Measurements from ENCODE around the gene C1orf105. TPM values are rescaled to one million over a fixed set of nuclear protein-coding genes. Genes with fewer than 3 reads are reported as not detected.
"Not testable (repeated sequence)": the region's sequence is repeated elsewhere in the genome, so short reads cannot be mapped to it uniquely, and the experiment has no call there.

The C1orf105 gene
- total RNA-seq, 4 donors from 2014 or later: 0.61 to 0.67 TPM; not detected in 2

DNA sequence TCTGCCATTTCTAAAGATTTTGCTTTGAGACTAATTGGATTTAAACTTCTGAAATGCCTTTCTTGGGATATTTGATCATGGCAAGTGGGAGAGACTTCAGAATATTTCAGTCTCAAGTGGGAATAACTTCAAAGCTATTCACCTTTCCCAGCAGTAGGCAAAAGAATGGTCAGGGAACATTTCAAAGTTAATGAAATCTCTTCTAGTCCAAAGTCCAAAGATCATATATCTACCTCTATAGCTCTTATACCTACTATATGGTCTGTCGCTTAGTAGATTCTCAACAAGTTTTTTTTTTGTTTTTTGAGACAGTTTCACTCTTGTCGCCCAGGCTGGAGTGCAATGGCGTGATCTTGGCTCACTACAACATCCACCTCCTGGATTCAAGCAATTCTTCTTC, 67.9 kb downstream of the C1orf105 start:
- intact Hi-C loops (cut with DNase I; ENCODE audit: low total_unique reads) (no loop called here), in situ Hi-C loops (cut with MboI; ENCODE audit: low sequenced_read_pairs in 4 of 4) (no loop called here)
- no peaks in the 10 kb centered on the region for H3K9me3 ChIP-seq
- H3K4me3 ChIP-seq: no peak overlapping the region
- TF ChIP-seq CTCF (IDR thresholded peaks at IDR 0.05 in 4 of 5, conservative IDR thresholded peaks at IDR 0.05 in 1 of 5): no peak
- no peak for TF ChIP-seq POLR2A (IDR thresholded peaks at IDR 0.05)
- H3K27ac ChIP-seq: no peak overlapping the region
- ATAC-seq: no peak
- no peaks in the 10 kb centered on the region for H3K36me3 ChIP-seq
- no peaks in the 10 kb centered on the region for H3K4me1 ChIP-seq
- DNase-seq: no peak
- peaks cover 0 to 5% (median 0%) of the 10 kb centered on the region in 3 donors for H3K27me3 ChIP-seq

DNA sequence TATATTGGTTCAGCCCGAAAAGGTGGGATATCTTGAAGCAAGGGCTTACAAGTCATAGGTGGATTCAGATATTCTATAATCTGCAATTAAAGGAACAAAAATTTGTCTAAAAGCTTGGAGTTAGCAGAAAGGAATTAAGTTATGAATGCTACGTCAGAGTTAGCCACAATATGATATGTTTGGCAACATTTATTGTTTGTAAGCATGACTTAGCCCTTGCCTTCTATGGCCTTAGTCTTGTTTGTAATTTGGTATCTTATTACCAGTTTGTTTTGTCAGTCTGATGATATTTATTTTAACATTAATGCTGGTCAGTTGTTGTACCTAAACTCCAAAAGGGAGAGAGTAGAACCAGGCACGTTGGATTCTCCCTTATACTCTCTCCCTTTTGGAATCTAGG, 69.4 kb downstream of the C1orf105 start:
- no peaks in the 10 kb centered on the region for H3K36me3 ChIP-seq
- in situ Hi-C loops (cut with MboI; ENCODE audit: low sequenced_read_pairs in 4 of 4) (no loop called here), intact Hi-C loops (cut with DNase I; ENCODE audit: low total_unique reads) (no loop called here)
- H3K4me1 ChIP-seq: no peaks in the 10 kb centered on the region
- H3K27ac ChIP-seq: no peak overlapping the region
- DNase-seq (no peak), ATAC-seq (no peak)
- TF ChIP-seq CTCF (IDR thresholded peaks at IDR 0.05 in 4 of 5, conservative IDR thresholded peaks at IDR 0.05 in 1 of 5) (no peak), POLR2A (IDR thresholded peaks at IDR 0.05) (no peak)
- no peak overlapping the region for H3K4me3 ChIP-seq
- no peaks in the 10 kb centered on the region for H3K9me3 ChIP-seq
- peaks cover 0 to 5% (median 0%) of the 10 kb centered on the region in 3 donors for H3K27me3 ChIP-seq

GRCh38 chr1:172492421-172492820, 71.9 kb downstream of the C1orf105 start:
- DNase-seq (no peak), ATAC-seq (no peak)
- no peaks in the 10 kb centered on the region for H3K4me1 ChIP-seq
- intact Hi-C loops (cut with DNase I; ENCODE audit: low total_unique reads): no loop called here
- no peaks in the 10 kb centered on the region for H3K36me3 ChIP-seq
- TF ChIP-seq POLR2A (IDR thresholded peaks at IDR 0.05): no peak
- TF ChIP-seq CTCF (IDR thresholded peaks at IDR 0.05 in 4 of 5, conservative IDR thresholded peaks at IDR 0.05 in 1 of 5): no peak
- H3K27me3 ChIP-seq: peaks cover 0 to 5% (median 0%) of the 10 kb centered on the region in 3 donors
- in situ Hi-C loops (cut with MboI; ENCODE audit: low sequenced_read_pairs in 4 of 4): no loop called here
- no peak overlapping the region for H3K4me3 ChIP-seq
- no peak overlapping the region for H3K27ac ChIP-seq
- no peaks in the 10 kb centered on the region for H3K9me3 ChIP-seq

GRCh38 chr1:172494166-172494565, 73.7 kb downstream of the C1orf105 start:
- ATAC-seq (no peak), DNase-seq (no peak)
- H3K9me3 ChIP-seq: no peaks in the 10 kb centered on the region
- no peaks in the 10 kb centered on the region for H3K36me3 ChIP-seq
- H3K4me1 ChIP-seq: no peaks in the 10 kb centered on the region
- in situ Hi-C loops (cut with MboI; ENCODE audit: low sequenced_read_pairs in 4 of 4) (no loop called here), intact Hi-C loops (cut with DNase I; ENCODE audit: low total_unique reads) (no loop called here)
- H3K4me3 ChIP-seq: no peak overlapping the region
- TF ChIP-seq CTCF (IDR thresholded peaks at IDR 0.05 in 4 of 5, conservative IDR thresholded peaks at IDR 0.05 in 1 of 5) (no peak), POLR2A (IDR thresholded peaks at IDR 0.05) (no peak)
- H3K27me3 ChIP-seq: no peaks in the 10 kb centered on the region
- H3K27ac ChIP-seq: no peak overlapping the region

DNA sequence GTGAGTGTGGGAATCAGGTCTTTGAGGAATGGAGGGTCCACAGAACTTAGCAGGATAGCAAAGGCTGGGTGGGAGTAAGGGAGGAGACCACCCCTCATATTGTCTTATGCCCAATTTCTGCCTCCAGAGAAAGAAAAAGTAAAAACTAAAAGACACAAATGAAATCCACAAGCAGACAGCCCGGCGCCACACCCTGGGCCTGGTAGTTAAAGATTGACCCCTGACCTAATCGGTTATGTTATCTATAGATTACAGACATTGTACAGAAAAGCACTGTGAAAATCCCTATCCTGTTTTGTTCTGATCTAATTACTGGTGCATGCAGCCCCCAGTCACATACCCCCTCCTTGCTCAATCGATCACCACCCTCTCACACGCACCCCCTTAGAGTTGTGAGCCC, 75.6 kb downstream of the C1orf105 start:
- ATAC-seq; in situ Hi-C loops (cut with MboI; ENCODE audit: low sequenced_read_pairs in 4 of 4); H3K9me3 ChIP-seq; intact Hi-C loops (cut with DNase I; ENCODE audit: low total_unique reads); DNase-seq; H3K27ac ChIP-seq; H3K27me3 ChIP-seq; H3K4me3 ChIP-seq; H3K36me3 ChIP-seq; H3K4me1 ChIP-seq: not testable (repeated sequence)

Data from gastrocnemius medialis (tissue), 4 donors.